A549 (cell line): ENCODE results near the gene TMEM182. TPM values are rescaled to one million over a fixed set of nuclear protein-coding genes. Genes with fewer than 3 reads are reported as not detected.
A peak's percentile ranks its signal among the peaks of the same experiment; 100 is the strongest.

Source experiments
- ATAC-seq, 2 experiments: fragments of 200-7000 bp in 1 of 2; fragments of >200 bp in 1 of 2; cut with Nextera tagmentation in 1 of 2; cut with Tn5 transposase in 1 of 2; 3 replicates each; pipeline versions ENCODE4 v1.8.0 to v1.9.1; 2018 to 2020; ENCODE audit warnings: mild to moderate bottlenecking in 1 of 2, moderate library complexity in 1 of 2
- CTCF ChIA-PET: fragments of 300-600 bp; sonication (Branson Sonifier 250); formaldehyde crosslinking; extraction: SDS; loops from one replicate; lab custom pipeline; 2021; ENCODE audit warnings: antibody characterized with exemption, inconsistent platforms; lab: Yijun Ruan, JAX
- POLR2A ChIA-PET: fragments of 350-600 bp; formaldehyde crosslinking; extraction: SDS; loops from one replicate; lab custom pipeline; 2021; ENCODE audit warnings: antibody characterized with exemption, inconsistent platforms; lab: Yijun Ruan, JAX
- DNase-seq, 2 experiments: peaks; one replicate each; pipeline versions ENCODE4 v3.0.0 to v3.0.0-alpha.2; 2011 to 2016; ENCODE audit warnings: low read depth in 1 of 2, low spot score in 1 of 2
- FAIRE-seq: peaks from 2 replicates; lab custom pipeline; 2011; peaks lifted over from hg19 to GRCh38; lab: Jason Lieb, UNC
- H3K27ac ChIP-seq, 2 experiments: fragments of >200 bp; sonication (Bioruptor Twin); formaldehyde crosslinking; 3 replicates each; pipeline ENCODE4 v1.5.1; 2016 to 2017
- H3K4me1 ChIP-seq: fragments of >200 bp; sonication (Bioruptor Twin); formaldehyde crosslinking; 3 replicates; pipeline ENCODE4 v1.6.1; 2016
- H3K4me2 ChIP-seq: fragments of >200 bp; sonication (Bioruptor Twin); formaldehyde crosslinking; 3 replicates; pipeline ENCODE4 v1.6.1; 2016
- H3K4me3 ChIP-seq: fragments of >200 bp; sonication (Bioruptor Twin); formaldehyde crosslinking; 3 replicates; pipeline ENCODE4 v1.5.1; 2016
- H3K9me3 ChIP-seq: fragments of >200 bp; sonication (Bioruptor Twin); formaldehyde crosslinking; 3 replicates; pipeline ENCODE4 v1.6.1; 2016
- BHLHE40 ChIP-seq: IDR thresholded peaks from 2 replicates; pipeline ENCODE4 v1.6.1; 2012; ENCODE audit warnings: low read depth, low read length, inconsistent platforms
- CTCF ChIP-seq: fragments of >200 bp; sonication (Bioruptor Twin); formaldehyde crosslinking; IDR thresholded peaks from 3 replicates; pipeline ENCODE4 v1.5.1; 2016
- EHF ChIP-seq: fragments of 250-450 bp; sonication (Bioruptor Pico); IDR thresholded peaks from 2 replicates; pipeline ENCODE4 v1.5.0; 2020; ENCODE audit warnings: mild to moderate bottlenecking
- ESRRA ChIP-seq: fragments of 150-350 bp; IDR thresholded peaks from 2 replicates; pipeline ENCODE4 v1.6.1; 2014; ENCODE audit warnings: mild to moderate bottlenecking, low read length, borderline replicate concordance
- HES2 ChIP-seq: fragments of >200 bp; sonication (Bioruptor Twin); formaldehyde crosslinking; IDR thresholded peaks from 2 replicates; pipeline ENCODE4 v1.6.1; 2016
- HMGXB4 ChIP-seq: fragments of 250-450 bp; sonication (Bioruptor Pico); IDR thresholded peaks from 2 replicates; pipeline ENCODE4 v1.5.0; 2021; ENCODE audit warnings: mild to moderate bottlenecking, moderate library complexity, borderline replicate concordance
- HOXA7 ChIP-seq: fragments of 250-450 bp; sonication (Bioruptor Pico); IDR thresholded peaks from 2 replicates; pipeline ENCODE4 v1.5.0; 2020; ENCODE audit warnings: mild to moderate bottlenecking, moderate library complexity
- JUN ChIP-seq, 2 experiments: fragments of >200 bp; sonication (Bioruptor Twin); formaldehyde crosslinking; IDR thresholded peaks; 2 replicates in 1 of 2; 3 replicates in 1 of 2; pipeline ENCODE4 v1.6.1; 2016 to 2017
- KDM1A ChIP-seq: fragments of 200-600 bp; sonication (generic); IDR thresholded peaks from 2 replicates; pipeline ENCODE4 v1.6.1; 2016; ENCODE audit warnings: low read depth, mild to moderate bottlenecking
- MAZ ChIP-seq: fragments of 150-350 bp; IDR thresholded peaks from 2 replicates; pipeline ENCODE4 v1.6.1; 2014; ENCODE audit warnings: antibody characterized with exemption, low read depth, low read length, borderline replicate concordance
- NFE2L2 ChIP-seq: fragments of 150-350 bp; conservative IDR thresholded peaks from 2 replicates; pipeline ENCODE4 v1.6.1; 2014; ENCODE audit warnings: low read length
- PHF8 ChIP-seq: fragments of 200-600 bp; sonication (generic); IDR thresholded peaks from 2 replicates; pipeline ENCODE4 v1.6.1; 2016; ENCODE audit warnings: low read depth, mild to moderate bottlenecking, antibody characterized with exemption, moderate library complexity, borderline replicate concordance
- POLR2A ChIP-seq: IDR thresholded peaks from 2 replicates; pipeline ENCODE4 v1.6.1; 2012; ENCODE audit warnings: mild to moderate bottlenecking, low read length
- RAD21 ChIP-seq, 2 experiments: fragments of >200 bp in 1 of 2; sonication (Bioruptor Twin) in 1 of 2; formaldehyde crosslinking in 1 of 2; IDR thresholded peaks in 1 of 2; conservative IDR thresholded peaks in 1 of 2; 2 replicates in 1 of 2; 3 replicates in 1 of 2; pipeline ENCODE4 v1.6.1; 2012 to 2018; ENCODE audit warnings: inconsistent platforms in 1 of 2
- RFX5 ChIP-seq: fragments of 450-650 bp; IDR thresholded peaks from 2 replicates; pipeline ENCODE4 v1.7.1; 2014; ENCODE audit warnings: antibody characterized with exemption, mild to moderate bottlenecking, moderate library complexity
- SMC3 ChIP-seq: fragments of >200 bp; sonication (Bioruptor Twin); formaldehyde crosslinking; IDR thresholded peaks from 3 replicates; pipeline ENCODE4 v1.6.1; 2018; ENCODE audit warnings: inconsistent platforms
- TFCP2L1 ChIP-seq: fragments of 250-450 bp; sonication (Bioruptor Pico); IDR thresholded peaks from 2 replicates; pipeline ENCODE4 v1.5.0; 2021; ENCODE audit warnings: mild to moderate bottlenecking
- TP53 ChIP-seq: fragments of 250-450 bp; sonication (Bioruptor Pico); IDR thresholded peaks from 2 replicates; pipeline ENCODE4 v1.5.0; 2021; ENCODE audit warnings: mild to moderate bottlenecking, moderate library complexity
- ZC3H11A ChIP-seq: fragments of 450-650 bp; IDR thresholded peaks from 2 replicates; pipeline ENCODE4 v1.6.1; 2014; ENCODE audit warnings: antibody characterized with exemption, mild to moderate bottlenecking
- ZSCAN20 ChIP-seq: fragments of 250-450 bp; sonication (Bioruptor Pico); IDR thresholded peaks from 2 replicates; pipeline ENCODE4 v1.8.0; 2022; ENCODE audit warnings: mild to moderate bottlenecking, moderate library complexity
- WGBS: methylation state at CpG from one replicate; pipeline ENCODE4 v1.1.6; 2017; ENCODE audit errors: missing lambda C conversion rate; 5-methylcytosine and 5-hydroxymethylcytosine counted together
- polyA plus RNA-seq, 4 experiments: library from polyadenylated mRNA; depleted of rRNA in 3 of 4; stranded (reverse); fragments of >200 nt; fragmentation: RNase III in 1 of 4; extraction: RNeasy Plus Mini Kit Qiagen cat#74134 plus additional on column Dnase treatment in 1 of 4; gene quantifications; 2 replicates in 3 of 4; 3 replicates in 1 of 4; pipeline ENCODE4 v1.2.3, GENCODE V29; 2011 to 2017
- TF ChIP-seq, protein P1 (sequence below): fragments of 450-650 bp; IDR thresholded peaks from 2 replicates; pipeline ENCODE4 v1.6.1; 2014; ENCODE audit warnings: antibody characterized with exemption
- TF ChIP-seq, protein P2 (sequence below): IDR thresholded peaks from 2 replicates; pipeline ENCODE4 v1.6.1; 2012; ENCODE audit warnings: low read depth, borderline replicate concordance
- TF ChIP-seq, protein P3 (sequence below): IDR thresholded peaks from 2 replicates; pipeline ENCODE4 v1.6.1; 2012

Gene TMEM182
- polyA plus RNA-seq, 2 of the 4 experiments (the other 2 are of a cell fraction): 5.3 to 13.1 TPM

- ATAC-seq: peak; percentile 68 to 74; a peak in 4 of 6 replicates
- Histone ChIP-seq H3K4me1 (no peaks in the 10 kb centered on the region), H3K9me3 (no peaks in the 10 kb centered on the region), H3K27ac (no peak overlapping the region), H3K4me3 (no peak overlapping the region), H3K4me2 (no peak overlapping the region)
- DNase-seq: peak; percentile 15 to 53
- 60% methylated on average over 7 of the region's 7 CpGs for WGBS
- ChIA-PET CTCF (interaction anchor here (0.6 to 2.5 kb wide), 19 partner anchors 8 to 281 kb away, joined by 3 to 21 read pairs (median 3); a partner anchor contains a TSS), POLR2A (no interaction called here)
- peak; percentile 32 for FAIRE-seq
- TF ChIP-seq, protein P1, sequence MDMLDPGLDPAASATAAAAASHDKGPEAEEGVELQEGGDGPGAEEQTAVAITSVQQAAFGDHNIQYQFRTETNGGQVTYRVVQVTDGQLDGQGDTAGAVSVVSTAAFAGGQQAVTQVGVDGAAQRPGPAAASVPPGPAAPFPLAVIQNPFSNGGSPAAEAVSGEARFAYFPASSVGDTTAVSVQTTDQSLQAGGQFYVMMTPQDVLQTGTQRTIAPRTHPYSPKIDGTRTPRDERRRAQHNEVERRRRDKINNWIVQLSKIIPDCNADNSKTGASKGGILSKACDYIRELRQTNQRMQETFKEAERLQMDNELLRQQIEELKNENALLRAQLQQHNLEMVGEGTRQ: no peak
- TF ChIP-seq POLR2A (no peak), CTCF (peak; percentile 76), RAD21 (conservative IDR thresholded peaks at IDR 0.05 in 1 of 2, IDR thresholded peaks at IDR 0.05 in 1 of 2) (peak in 1 of 2 experiments; percentile 33; a peak in 2 of 5 replicates), ESRRA (no peak), SMC3 (peak; percentile 22; the same call in 1 of the 3 replicates)
Measured at GRCh38 chr2:102753563-102754159, 8.2 kb upstream of the TMEM182 start.

DNA sequence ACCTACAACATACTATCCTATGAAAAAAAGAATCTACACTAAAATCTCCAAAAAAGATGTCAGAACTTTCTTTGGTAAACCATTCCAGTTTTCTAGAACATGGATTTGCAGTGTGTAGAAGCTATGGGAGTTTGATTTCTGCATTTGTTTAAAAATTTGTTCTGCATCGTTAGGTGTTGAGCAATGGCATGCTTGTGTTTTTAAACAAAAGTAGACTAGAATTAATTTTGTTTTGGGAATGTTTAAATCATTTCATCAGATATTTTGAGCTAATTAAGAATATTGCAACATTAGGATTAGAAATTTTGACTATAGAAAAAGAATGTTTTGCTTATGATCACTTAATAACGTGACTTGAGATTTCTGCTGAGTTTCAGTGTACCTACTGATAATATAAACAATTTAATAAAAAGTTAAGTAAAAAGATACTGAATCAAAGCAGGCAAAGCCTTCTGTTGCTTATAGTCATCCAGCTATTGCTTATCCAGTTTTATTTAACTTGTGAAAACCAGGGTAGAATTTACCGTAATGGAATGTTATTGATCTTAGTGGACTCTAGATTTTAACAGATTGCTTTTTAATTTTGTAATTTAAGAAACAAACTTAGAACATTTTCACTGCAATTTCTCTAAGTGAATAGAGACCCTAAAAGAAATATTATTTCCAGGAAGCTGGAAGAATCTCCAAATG, 7.2 kb upstream of the TMEM182 start:
- Histone ChIP-seq H3K4me3 (no peak overlapping the region), H3K4me1 (no peaks in the 10 kb centered on the region), H3K4me2 (no peak overlapping the region), H3K9me3 (no peaks in the 10 kb centered on the region), H3K27ac (no peak overlapping the region)
- FAIRE-seq (no peak), DNase-seq (no peak), ATAC-seq (no peak)
- CTCF ChIA-PET: interaction anchor here (0.6 to 2.5 kb wide), 6 partner anchors 18 to 163 kb away, joined by 3 to 10 read pairs (median 3); a partner anchor contains a TSS
- WGBS: 92% methylated on average over 3 of the region's 3 CpGs
- POLR2A ChIA-PET: no interaction called here
- TF ChIP-seq RFX5 (no peak), PHF8 (no peak), ZC3H11A (no peak), EHF (CRISPR knock-in tag) (no peak), BHLHE40 (no peak), HMGXB4 (CRISPR knock-in tag) (no peak), NFE2L2 (no peak), HOXA7 (CRISPR knock-in tag) (no peak), MAZ (no peak), TP53 (no peak), CTCF (no peak), TFCP2L1 (CRISPR knock-in tag) (no peak), HES2 (no peak), ZSCAN20 (CRISPR knock-in tag) (no peak), RAD21 (conservative IDR thresholded peaks at IDR 0.05 in 1 of 2, IDR thresholded peaks at IDR 0.05 in 1 of 2) (no peak), JUN (IDR thresholded peaks at IDR 0.05) (no peak), KDM1A (no peak)
- TF ChIP-seq, protein P2, sequence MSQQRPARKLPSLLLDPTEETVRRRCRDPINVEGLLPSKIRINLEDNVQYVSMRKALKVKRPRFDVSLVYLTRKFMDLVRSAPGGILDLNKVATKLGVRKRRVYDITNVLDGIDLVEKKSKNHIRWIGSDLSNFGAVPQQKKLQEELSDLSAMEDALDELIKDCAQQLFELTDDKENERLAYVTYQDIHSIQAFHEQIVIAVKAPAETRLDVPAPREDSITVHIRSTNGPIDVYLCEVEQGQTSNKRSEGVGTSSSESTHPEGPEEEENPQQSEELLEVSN: no peak
- TF ChIP-seq, protein P3, sequence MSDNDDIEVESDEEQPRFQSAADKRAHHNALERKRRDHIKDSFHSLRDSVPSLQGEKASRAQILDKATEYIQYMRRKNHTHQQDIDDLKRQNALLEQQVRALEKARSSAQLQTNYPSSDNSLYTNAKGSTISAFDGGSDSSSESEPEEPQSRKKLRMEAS: no peak
